CD4-positive, alpha-beta T cell treated with Interferon alpha-2 for 1 hour (primary cell): Measurements from ENCODE around the gene ZSCAN22.
A peak's percentile ranks its signal among the peaks of the same experiment; 100 is the strongest.

Experiments
- DNase-seq, 2 donors: peaks; one replicate each; pipeline ENCODE4 v3.0.0-alpha.2; 2020 to 2022

The ZSCAN22 gene

GRCh38 chr19:58326914-58327726 lies at the start of gene ZSCAN22:
ZSCAN22 (plus strand) TSS chr19:58326994; CDS start chr19:58334803, 7,809 bp downstream.
- peak; percentile 89 to 92 for DNase-seq

GRCh38 chr19:58277197-58277596 lies 49.6 kb upstream of the ZSCAN22 start:
- DNase-seq = no peak

GRCh38 chr19:58277748-58278540 lies 48.9 kb upstream of the ZSCAN22 start:
- no peak for DNase-seq

- DNase-seq = peak; percentile 97 to 98
Observed at GRCh38 chr19:58278541-58279041, 48.2 kb upstream of the ZSCAN22 start, which contains the start of gene ZNF8. ZNF8 (plus strand) TSS chr19:58278955; CDS start chr19:58279082, 127 bp downstream.

GRCh38 chr19:58279042-58279924 lies 47.5 kb upstream of the ZSCAN22 start:
- peak; percentile 31 to 44 for DNase-seq

GRCh38 chr19:58279925-58280316 lies 46.9 kb upstream of the ZSCAN22 start:
- DNase-seq = no peak

GRCh38 chr19:58284199-58284598 lies 42.6 kb upstream of the ZSCAN22 start:
- no peak for DNase-seq

- DNase-seq = no peak
Observed at GRCh38 chr19:58291943-58292342, 34.9 kb upstream of the ZSCAN22 start.

GRCh38 chr19:58294743-58295374 lies 31.9 kb upstream of the ZSCAN22 start:
- DNase-seq = no peak

GRCh38 chr19:58296104-58296503 lies 30.7 kb upstream of the ZSCAN22 start:
- DNase-seq = no peak

GRCh38 chr19:58300620-58301019 lies 26.2 kb upstream of the ZSCAN22 start:
- DNase-seq = no peak

- no peak for DNase-seq
Observed at GRCh38 chr19:58304255-58304654, 22.5 kb upstream of the ZSCAN22 start.

GRCh38 chr19:58304748-58305064 lies 22.1 kb upstream of the ZSCAN22 start:
- DNase-seq = no peak

GRCh38 chr19:58305065-58305931 lies 21.5 kb upstream of the ZSCAN22 start, which contains the start of gene ERVK3-1:
ERVK3-1 (plus strand) TSS chr19:58305377; CDS start chr19:58312169, 6,792 bp downstream.
- DNase-seq = peak; percentile 96

GRCh38 chr19:58305932-58306323 lies 20.9 kb upstream of the ZSCAN22 start:
- DNase-seq = peak in 1 of 2 donors; percentile 35

GRCh38 chr19:58307736-58308135 lies 19.1 kb upstream of the ZSCAN22 start:
- no peak for DNase-seq

- DNase-seq = peak in 1 of 2 donors; percentile 31
Observed at GRCh38 chr19:58310685-58311084, 16.1 kb upstream of the ZSCAN22 start.

GRCh38 chr19:58311345-58311865 lies 15.4 kb upstream of the ZSCAN22 start:
- DNase-seq = no peak

- DNase-seq = no peak
Observed at GRCh38 chr19:58315580-58315979, 11.2 kb upstream of the ZSCAN22 start.

- no peak for DNase-seq
Observed at GRCh38 chr19:58317476-58318072, 9.2 kb upstream of the ZSCAN22 start.
